Mesodermal cell (in vitro differentiated cells): Measurements from ENCODE around the gene AATK.
"Not testable (repeated sequence)": the region's sequence is repeated elsewhere in the genome, so short reads cannot be mapped to it uniquely, and the experiment has no call there.

Source experiments
- H3K27ac ChIP-seq: 2 replicates; pipeline ENCODE4 v1.7.0; 2013; ENCODE audit warnings: mild to moderate bottlenecking, low read depth, low read length, moderate library complexity; ENCODE audit not compliant: severe bottlenecking
- H3K36me3 ChIP-seq: 2 replicates; pipeline ENCODE4 v1.7.1; 2013; ENCODE audit warnings: mild to moderate bottlenecking, low read length, moderate library complexity; ENCODE audit not compliant: control insufficient read depth, insufficient read depth
- H3K4me1 ChIP-seq: one replicate; pipeline ENCODE4 v1.7.1; 2013; ENCODE audit warnings: mild to moderate bottlenecking, low read length; ENCODE audit not compliant: insufficient read depth, control insufficient read depth, poor library complexity, severe bottlenecking
- H3K4me3 ChIP-seq: 2 replicates; pipeline ENCODE4 v1.7.0; 2013; ENCODE audit warnings: low read length, control low read depth, mild to moderate bottlenecking; ENCODE audit not compliant: insufficient read depth, poor library complexity, severe bottlenecking; ENCODE audit errors: extremely low read depth
- H3K9me3 ChIP-seq: 2 replicates; pipeline ENCODE4 v1.7.1; 2013; ENCODE audit warnings: mild to moderate bottlenecking, low read length, moderate library complexity; ENCODE audit not compliant: control insufficient read depth
- WGBS, 2 experiments: methylation state at CpG; one replicate each; pipeline ENCODE4 v1.1.5; 2013; ENCODE audit warnings: missing lambda C conversion rate in 2 of 2; ENCODE audit not compliant: insufficient coverage in 2 of 2; 5-methylcytosine and 5-hydroxymethylcytosine counted together

Gene AATK

DNA sequence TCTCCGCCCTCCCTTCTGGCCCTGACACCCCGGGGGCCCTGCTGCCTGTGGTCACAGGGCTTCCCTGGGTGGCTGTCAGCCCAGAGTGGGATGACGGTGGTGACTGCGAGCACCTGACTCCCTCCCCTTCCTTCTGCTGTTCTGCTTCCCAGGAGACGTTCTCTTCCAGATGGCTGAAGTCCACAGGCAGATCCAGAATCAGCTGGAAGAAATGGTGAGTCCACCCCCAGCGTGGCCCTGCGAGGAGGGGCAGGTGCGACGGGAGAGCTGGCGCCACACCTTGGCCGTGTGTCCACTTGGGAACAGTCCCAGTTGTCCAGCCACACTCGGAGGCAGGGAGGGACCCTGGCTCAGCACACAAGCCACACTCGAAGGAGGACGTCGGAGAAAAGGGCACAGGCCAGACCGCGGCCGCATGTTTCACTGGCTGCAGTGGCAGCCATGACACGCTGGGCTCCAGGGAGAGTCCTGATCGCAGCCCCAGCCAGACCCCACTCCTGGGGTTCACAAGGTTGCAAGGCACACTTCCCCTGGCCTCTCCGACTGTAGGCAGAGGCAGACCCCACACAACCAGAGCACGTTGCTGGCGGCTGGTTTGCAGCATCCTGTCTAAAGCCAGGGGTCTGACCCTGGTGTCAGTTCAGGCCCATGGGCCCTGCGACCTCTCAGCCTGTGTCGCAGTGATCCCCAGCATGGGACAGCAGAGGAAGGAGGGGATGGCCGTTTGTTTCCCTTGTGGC, 81.2 kb downstream of the AATK start:
- Histone ChIP-seq H3K4me1 (no peaks in the 10 kb centered on the region), H3K36me3 (peaks cover 32% of the 10 kb centered on the region), H3K9me3 (no peaks in the 10 kb centered on the region), H3K27ac (no peak overlapping the region), H3K4me3 (no peak overlapping the region)
- WGBS, 2 experiments, result 92 to 96% methylated on average over 24 to 26 of the region's 26 CpGs

DNA sequence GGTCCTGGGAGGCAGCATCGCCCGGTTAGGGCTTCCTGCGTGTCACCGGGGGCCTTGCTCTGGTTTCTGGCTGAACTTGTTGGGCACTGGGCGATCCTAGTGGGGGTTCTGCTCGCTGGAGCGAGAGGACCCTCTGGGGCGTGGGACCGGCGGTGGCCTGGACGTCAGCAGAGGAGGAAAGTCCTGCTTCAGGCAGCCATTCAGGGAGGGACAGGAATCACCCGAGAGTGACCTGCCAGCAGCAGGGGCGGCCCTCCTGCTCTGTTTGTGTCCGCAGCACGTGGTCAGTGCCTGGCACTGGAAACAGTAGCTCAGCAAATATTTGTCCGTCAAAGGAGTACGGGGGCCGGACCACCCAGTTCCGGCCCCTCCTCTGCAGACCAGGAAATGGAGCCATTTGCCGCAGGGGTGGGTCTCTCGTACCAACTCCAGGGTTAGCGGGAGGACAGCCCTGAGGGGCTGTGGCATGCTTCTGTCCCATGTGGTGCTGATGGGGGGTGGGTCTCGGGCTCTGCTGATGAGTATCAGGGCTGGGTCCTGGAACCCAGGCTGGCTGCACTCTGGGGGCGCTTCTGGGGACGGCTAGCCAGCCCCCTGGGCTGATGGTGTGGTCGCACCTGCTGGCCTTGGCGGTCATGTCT, 82.8 kb downstream of the AATK start:
- WGBS, 2 experiments, result 88 to 89% methylated on average over 25 to 27 of the region's 27 CpGs
- no peak overlapping the region for H3K27ac ChIP-seq

GRCh38 chr17:81082177-81083073, 83.6 kb downstream of the AATK start:
- peaks cover 19% of the 10 kb centered on the region for H3K36me3 ChIP-seq

More for the DNA sequence above, 82.8 kb downstream of the AATK start:
- Histone ChIP-seq H3K9me3 (no peaks in the 10 kb centered on the region), H3K4me3 (no peak overlapping the region), H3K36me3 (peaks cover 26% of the 10 kb centered on the region), H3K4me1 (no peaks in the 10 kb centered on the region)

GRCh38 chr17:81081222-81082176, 84.5 kb downstream of the AATK start:
- no peaks in the 10 kb centered on the region for H3K9me3 ChIP-seq
- H3K4me3 ChIP-seq, result no peak overlapping the region
- H3K4me1 ChIP-seq, result no peaks in the 10 kb centered on the region
- peaks cover 12% of the 10 kb centered on the region for H3K36me3 ChIP-seq
- WGBS, 2 experiments, result 95 to 97% methylated on average over 30 to 33 of the region's 33 CpGs
- H3K27ac ChIP-seq, result no peak overlapping the region

More at GRCh38 chr17:81082177-81083073, 83.6 kb downstream of the AATK start:
- H3K4me3 ChIP-seq, result no peak overlapping the region
- H3K9me3 ChIP-seq, result no peaks in the 10 kb centered on the region
- H3K27ac ChIP-seq, result no peak overlapping the region
- 92 to 97% methylated on average over 27 to 31 of the region's 33 CpGs for WGBS, 2 experiments
- H3K4me1 ChIP-seq, result no peaks in the 10 kb centered on the region

DNA sequence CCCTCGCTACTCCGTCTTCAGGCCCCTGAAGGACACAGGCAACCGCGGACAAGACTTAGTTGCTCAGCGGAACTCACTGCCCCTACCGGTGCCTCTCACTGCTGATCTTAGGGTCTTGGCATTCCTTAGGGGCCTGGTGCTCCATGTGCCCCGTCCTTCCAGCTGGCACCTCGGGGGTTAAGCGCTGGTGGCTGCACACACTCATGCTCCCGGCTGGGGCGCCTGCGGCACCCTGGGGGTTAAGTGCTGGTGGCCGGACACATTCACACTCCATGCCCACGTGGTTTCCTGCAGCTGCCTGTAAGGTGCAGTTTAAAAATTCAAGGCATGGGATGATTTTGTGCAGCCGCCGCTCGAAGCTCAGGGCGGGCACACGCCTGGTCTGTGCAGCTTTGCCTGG, 86.0 kb downstream of the AATK start:
- Histone ChIP-seq H3K9me3 (no peaks in the 10 kb centered on the region), H3K36me3 (peaks cover 7% of the 10 kb centered on the region), H3K27ac (no peak overlapping the region), H3K4me3 (no peak overlapping the region), H3K4me1 (no peaks in the 10 kb centered on the region)
- 81% methylated on average over 19 of the region's 19 CpGs for WGBS, 2 experiments

DNA sequence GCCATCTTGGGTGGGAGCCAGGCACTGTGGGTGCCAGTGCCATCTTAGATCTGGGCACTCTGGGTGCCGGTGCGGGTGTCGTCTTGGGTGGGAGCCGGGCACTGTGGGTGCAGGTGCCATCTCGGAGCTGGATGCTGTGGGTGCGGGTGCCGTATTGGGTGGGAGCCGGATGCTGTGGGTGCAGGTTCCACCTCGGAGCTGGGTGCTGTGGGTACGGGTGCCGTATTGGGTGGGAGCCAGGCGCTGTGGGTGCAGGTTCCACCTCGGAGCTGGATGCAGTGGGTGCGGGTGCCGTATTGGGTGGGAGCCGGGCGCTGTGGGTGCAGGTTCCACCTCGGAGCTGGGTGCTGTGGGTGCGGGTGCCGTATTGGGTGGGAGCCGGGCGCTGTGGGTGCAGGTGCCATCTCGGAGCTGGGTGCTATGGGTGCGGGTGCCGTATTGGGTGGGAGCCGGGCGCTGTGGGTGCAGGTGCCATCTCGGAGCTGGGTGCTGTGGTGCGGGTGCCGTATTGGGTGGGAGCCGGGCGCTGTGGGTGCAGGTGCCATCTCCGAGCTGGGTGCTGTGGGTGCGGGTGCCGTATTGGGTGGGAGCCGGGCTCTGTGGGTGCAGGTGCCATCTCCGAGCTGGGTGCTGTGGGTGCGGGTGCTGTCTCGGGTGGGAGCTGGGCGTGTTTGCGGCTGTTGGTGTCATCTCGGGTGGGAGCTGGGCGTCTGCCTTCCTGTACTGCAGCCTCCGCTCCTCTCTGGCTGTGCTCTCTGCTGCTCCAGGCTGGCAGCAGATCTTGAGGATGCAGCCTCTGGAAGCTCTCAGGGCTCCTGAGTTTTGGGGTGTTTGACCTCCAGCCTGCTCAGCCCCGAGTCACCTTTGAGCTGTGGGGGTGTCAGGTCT, 87.8 kb downstream of the AATK start:
- 95 to 97% methylated on average over 44 to 45 of the region's 45 CpGs for WGBS, 2 experiments

DNA sequence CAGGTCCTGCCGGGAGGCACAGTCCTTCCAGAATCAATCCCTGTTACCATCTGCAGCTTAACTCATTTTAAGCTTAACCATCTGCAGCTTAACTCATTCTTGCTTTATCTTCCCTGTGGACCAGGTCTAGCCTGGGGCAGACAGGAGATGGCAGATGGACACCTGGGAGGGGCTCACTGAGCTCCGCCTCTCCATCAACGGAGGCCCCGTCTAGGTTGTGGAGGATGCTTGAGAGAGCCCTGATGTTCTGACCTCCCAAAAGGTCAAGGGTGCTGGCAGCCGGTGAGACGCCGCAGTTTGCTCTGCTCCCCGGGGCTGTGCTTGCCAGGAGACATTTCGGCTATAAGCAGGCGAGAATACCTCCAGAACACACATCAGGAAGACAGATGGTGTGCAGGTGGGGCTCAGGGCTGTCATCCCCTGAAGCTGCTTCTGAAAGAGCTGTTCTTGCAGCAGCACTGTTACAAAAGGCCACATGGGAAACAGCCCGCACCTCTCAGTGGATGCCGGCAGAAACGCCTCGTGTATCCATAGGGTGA, 89.8 kb downstream of the AATK start:
- H3K27ac ChIP-seq, result no peak overlapping the region
- no peak overlapping the region for H3K4me3 ChIP-seq
- no peaks in the 10 kb centered on the region for H3K4me1 ChIP-seq
- no peaks in the 10 kb centered on the region for H3K9me3 ChIP-seq
- 79 to 82% methylated on average over 11 to 14 of the region's 14 CpGs for WGBS, 2 experiments
- peaks cover 5% of the 10 kb centered on the region for H3K36me3 ChIP-seq

More for the DNA sequence above, 87.8 kb downstream of the AATK start:
- H3K9me3 ChIP-seq, H3K4me1 ChIP-seq, H3K4me3 ChIP-seq, H3K36me3 ChIP-seq, H3K27ac ChIP-seq: not testable (repeated sequence)

DNA sequence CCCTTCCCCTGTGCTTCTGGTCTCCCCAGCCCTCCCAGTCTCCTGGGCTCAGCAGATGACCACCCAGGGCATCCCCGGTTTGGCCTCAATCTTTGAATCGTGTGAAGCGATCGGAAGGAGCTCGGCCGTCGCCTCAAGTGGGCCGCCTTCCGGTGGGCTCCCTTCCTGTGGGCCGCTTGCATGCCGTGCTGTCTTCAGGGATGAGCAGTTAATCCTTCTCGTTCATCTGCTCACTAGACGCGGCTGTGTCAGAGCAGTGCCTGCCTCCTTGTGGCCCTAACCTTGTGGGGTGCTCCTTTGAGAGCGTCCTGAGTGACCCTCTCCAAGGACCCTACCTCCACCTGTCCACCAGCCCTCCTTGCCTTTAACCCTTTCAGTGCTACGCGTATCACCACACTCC, 90.7 kb downstream of the AATK start:
- WGBS, 2 experiments, result 86 to 92% methylated on average over 15 to 16 of the region's 17 CpGs
- H3K27ac ChIP-seq, result no peak overlapping the region

GRCh38 chr17:81074875-81075274, 91.1 kb downstream of the AATK start:
- no peaks in the 10 kb centered on the region for H3K4me1 ChIP-seq
- no peak overlapping the region for H3K4me3 ChIP-seq
- no peaks in the 10 kb centered on the region for H3K9me3 ChIP-seq
- WGBS, 2 experiments, result 71 to 73% methylated on average over 4 to 5 of the region's 8 CpGs
- H3K36me3 ChIP-seq, result peaks cover 3% of the 10 kb centered on the region
- no peak overlapping the region for H3K27ac ChIP-seq

More for the DNA sequence above, 90.7 kb downstream of the AATK start:
- Histone ChIP-seq H3K36me3 (peaks cover 6% of the 10 kb centered on the region), H3K9me3 (no peaks in the 10 kb centered on the region), H3K4me1 (no peaks in the 10 kb centered on the region), H3K4me3 (no peak overlapping the region)
